ENCODE data around the gene DLX1. TPM values are rescaled to one million over a fixed set of nuclear protein-coding genes. Genes with fewer than 3 reads are reported as not detected.

DLX1 gene
- total and polyA plus RNA-seq, 2 experiments from 2014 or later = not detected

DNA sequence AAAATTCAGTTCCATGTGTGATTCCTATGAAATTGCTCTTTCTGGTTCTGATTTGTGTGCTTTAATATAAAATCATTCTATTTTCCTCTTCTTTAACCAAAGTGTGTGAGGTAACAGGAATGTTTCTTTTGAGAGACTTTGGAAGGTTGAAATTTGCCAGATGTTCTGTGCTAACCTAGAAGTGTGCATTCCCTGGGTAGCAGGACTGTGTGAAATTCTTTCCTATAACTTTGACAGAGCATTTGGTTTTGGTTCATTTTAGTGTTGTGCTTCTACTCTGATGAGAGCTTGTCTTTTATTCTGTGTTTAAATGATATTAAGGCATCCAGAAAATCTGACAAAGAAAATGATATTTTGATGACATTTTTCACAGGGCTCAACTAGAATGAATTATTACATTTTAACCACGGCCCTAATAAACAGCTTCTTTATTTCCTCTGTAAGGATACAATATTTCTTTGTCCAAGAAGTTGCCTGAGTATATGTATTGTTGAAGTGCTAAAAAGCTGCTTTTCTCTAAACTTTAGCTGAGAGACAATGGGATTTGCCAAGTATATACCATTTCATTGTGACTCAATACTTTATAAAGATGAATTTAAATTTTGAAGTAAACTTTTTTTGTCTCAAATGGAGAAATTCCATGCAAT is 34.7 kb upstream of the DLX1 start (continued):
- TF ChIP-seq, protein P1, sequence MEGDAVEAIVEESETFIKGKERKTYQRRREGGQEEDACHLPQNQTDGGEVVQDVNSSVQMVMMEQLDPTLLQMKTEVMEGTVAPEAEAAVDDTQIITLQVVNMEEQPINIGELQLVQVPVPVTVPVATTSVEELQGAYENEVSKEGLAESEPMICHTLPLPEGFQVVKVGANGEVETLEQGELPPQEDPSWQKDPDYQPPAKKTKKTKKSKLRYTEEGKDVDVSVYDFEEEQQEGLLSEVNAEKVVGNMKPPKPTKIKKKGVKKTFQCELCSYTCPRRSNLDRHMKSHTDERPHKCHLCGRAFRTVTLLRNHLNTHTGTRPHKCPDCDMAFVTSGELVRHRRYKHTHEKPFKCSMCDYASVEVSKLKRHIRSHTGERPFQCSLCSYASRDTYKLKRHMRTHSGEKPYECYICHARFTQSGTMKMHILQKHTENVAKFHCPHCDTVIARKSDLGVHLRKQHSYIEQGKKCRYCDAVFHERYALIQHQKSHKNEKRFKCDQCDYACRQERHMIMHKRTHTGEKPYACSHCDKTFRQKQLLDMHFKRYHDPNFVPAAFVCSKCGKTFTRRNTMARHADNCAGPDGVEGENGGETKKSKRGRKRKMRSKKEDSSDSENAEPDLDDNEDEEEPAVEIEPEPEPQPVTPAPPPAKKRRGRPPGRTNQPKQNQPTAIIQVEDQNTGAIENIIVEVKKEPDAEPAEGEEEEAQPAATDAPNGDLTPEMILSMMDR (conservative IDR thresholded peaks at IDR 0.05; ENCODE audit: low read depth in 2 of 2) = no peak
- TF ChIP-seq JUNB (IDR thresholded peaks at IDR 0.05; ENCODE audit: unreplicated experiment) (no peak), EZH2 (IDR thresholded peaks at IDR 0.05; ENCODE audit: low read depth, unreplicated experiment) (no peak), STAT1 (IDR thresholded peaks at IDR 0.05; ENCODE audit: unreplicated experiment) (no peak), POLR2AphosphoS5 (IDR thresholded peaks at IDR 0.05; ENCODE audit: low read depth) (no peak)
- TF ChIP-seq, protein P2, sequence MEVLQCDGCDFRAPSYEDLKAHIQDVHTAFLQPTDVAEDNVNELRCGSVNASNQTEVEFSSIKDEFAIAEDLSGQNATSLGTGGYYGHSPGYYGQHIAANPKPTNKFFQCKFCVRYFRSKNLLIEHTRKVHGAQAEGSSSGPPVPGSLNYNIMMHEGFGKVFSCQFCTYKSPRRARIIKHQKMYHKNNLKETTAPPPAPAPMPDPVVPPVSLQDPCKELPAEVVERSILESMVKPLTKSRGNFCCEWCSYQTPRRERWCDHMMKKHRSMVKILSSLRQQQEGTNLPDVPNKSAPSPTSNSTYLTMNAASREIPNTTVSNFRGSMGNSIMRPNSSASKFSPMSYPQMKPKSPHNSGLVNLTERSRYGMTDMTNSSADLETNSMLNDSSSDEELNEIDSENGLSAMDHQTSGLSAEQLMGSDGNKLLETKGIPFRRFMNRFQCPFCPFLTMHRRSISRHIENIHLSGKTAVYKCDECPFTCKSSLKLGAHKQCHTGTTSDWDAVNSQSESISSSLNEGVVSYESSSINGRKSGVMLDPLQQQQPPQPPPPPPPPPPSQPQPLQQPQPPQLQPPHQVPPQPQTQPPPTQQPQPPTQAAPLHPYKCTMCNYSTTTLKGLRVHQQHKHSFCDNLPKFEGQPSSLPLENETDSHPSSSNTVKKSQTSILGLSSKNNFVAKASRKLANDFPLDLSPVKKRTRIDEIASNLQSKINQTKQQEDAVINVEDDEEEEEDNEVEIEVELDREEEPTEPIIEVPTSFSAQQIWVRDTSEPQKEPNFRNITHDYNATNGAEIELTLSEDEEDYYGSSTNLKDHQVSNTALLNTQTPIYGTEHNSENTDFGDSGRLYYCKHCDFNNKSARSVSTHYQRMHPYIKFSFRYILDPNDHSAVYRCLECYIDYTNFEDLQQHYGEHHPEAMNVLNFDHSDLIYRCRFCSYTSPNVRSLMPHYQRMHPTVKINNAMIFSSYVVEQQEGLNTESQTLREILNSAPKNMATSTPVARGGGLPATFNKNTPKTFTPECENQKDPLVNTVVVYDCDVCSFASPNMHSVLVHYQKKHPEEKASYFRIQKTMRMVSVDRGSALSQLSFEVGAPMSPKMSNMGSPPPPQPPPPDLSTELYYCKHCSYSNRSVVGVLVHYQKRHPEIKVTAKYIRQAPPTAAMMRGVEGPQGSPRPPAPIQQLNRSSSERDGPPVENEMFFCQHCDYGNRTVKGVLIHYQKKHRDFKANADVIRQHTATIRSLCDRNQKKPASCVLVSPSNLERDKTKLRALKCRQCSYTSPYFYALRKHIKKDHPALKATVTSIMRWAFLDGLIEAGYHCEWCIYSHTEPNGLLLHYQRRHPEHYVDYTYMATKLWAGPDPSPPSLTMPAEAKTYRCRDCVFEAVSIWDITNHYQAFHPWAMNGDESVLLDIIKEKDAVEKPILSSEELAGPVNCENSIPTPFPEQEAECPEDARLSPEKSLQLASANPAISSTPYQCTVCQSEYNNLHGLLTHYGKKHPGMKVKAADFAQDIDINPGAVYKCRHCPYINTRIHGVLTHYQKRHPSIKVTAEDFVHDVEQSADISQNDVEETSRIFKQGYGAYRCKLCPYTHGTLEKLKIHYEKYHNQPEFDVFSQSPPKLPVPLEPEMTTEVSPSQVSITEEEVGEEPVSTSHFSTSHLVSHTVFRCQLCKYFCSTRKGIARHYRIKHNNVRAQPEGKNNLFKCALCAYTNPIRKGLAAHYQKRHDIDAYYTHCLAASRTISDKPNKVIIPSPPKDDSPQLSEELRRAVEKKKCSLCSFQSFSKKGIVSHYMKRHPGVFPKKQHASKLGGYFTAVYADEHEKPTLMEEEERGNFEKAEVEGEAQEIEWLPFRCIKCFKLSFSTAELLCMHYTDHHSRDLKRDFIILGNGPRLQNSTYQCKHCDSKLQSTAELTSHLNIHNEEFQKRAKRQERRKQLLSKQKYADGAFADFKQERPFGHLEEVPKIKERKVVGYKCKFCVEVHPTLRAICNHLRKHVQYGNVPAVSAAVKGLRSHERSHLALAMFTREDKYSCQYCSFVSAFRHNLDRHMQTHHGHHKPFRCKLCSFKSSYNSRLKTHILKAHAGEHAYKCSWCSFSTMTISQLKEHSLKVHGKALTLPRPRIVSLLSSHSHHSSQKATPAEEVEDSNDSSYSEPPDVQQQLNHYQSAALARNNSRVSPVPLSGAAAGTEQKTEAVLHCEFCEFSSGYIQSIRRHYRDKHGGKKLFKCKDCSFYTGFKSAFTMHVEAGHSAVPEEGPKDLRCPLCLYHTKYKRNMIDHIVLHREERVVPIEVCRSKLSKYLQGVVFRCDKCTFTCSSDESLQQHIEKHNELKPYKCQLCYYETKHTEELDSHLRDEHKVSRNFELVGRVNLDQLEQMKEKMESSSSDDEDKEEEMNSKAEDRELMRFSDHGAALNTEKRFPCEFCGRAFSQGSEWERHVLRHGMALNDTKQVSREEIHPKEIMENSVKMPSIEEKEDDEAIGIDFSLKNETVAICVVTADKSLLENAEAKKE (CRISPR knock-in tag; IDR thresholded peaks at IDR 0.05) = no peak

Data from GM23338 (cell line).